AG08396 (cell line): ENCODE results near the gene JAM2.
"Not testable (repeated sequence)": the region's sequence is repeated elsewhere in the genome, so short reads cannot be mapped to it uniquely, and the experiment has no call there.

Source experiments
- DNase-seq: peaks from one replicate; pipeline ENCODE4 v3.0.0; 2012; ENCODE audit warnings: low spot score, mixed read lengths

Gene JAM2

GRCh38 chr21:25646474-25646873 lies 7.4 kb downstream of the JAM2 start:
- DNase-seq: no peak

GRCh38 chr21:25647647-25648046 lies 8.6 kb downstream of the JAM2 start:
- no peak for DNase-seq

GRCh38 chr21:25649146-25649545 lies 10.1 kb downstream of the JAM2 start:
- no peak for DNase-seq

- no peak for DNase-seq
Observed at GRCh38 chr21:25656412-25656811, 17.4 kb downstream of the JAM2 start.

GRCh38 chr21:25657140-25657539 lies 18.1 kb downstream of the JAM2 start:
- no peak for DNase-seq

GRCh38 chr21:25658427-25659035 lies 19.5 kb downstream of the JAM2 start:
- DNase-seq: no peak

- no peak for DNase-seq
Observed at GRCh38 chr21:25660233-25660632, 21.2 kb downstream of the JAM2 start.

GRCh38 chr21:25664491-25664931 lies 25.5 kb downstream of the JAM2 start:
- no peak for DNase-seq

GRCh38 chr21:25670726-25671125 lies 31.7 kb downstream of the JAM2 start:
- DNase-seq: no peak

GRCh38 chr21:25676451-25676850 lies 37.4 kb downstream of the JAM2 start:
- DNase-seq: no peak

GRCh38 chr21:25682382-25682781 lies 43.3 kb downstream of the JAM2 start:
- no peak for DNase-seq

- no peak for DNase-seq
Observed at GRCh38 chr21:25687787-25688186, 48.7 kb downstream of the JAM2 start.

- DNase-seq: no peak
Observed at GRCh38 chr21:25688275-25689155, 49.5 kb downstream of the JAM2 start.

- DNase-seq: peak; percentile 40
Observed at GRCh38 chr21:25689226-25689625, 50.2 kb downstream of the JAM2 start.

GRCh38 chr21:25691976-25692375 lies 52.9 kb downstream of the JAM2 start:
- DNase-seq: peak; percentile 22

- not testable (repeated sequence) for DNase-seq
Observed at GRCh38 chr21:25695461-25695860, 56.4 kb downstream of the JAM2 start.

- no peak for DNase-seq
Observed at GRCh38 chr21:25700741-25701140, 61.7 kb downstream of the JAM2 start.

GRCh38 chr21:25701529-25701928 lies 62.5 kb downstream of the JAM2 start:
- no peak for DNase-seq

- peak; percentile 36 for DNase-seq
Observed at GRCh38 chr21:25708467-25709065, 69.5 kb downstream of the JAM2 start.

- DNase-seq: no peak
Observed at GRCh38 chr21:25709684-25710265, 70.7 kb downstream of the JAM2 start.

GRCh38 chr21:25710550-25710949 lies 71.5 kb downstream of the JAM2 start:
- no peak for DNase-seq

- DNase-seq: not testable (repeated sequence)
Observed at GRCh38 chr21:25714066-25714465, 75.0 kb downstream of the JAM2 start.
